Measurements from ENCODE around the gene A1BG.

Gene A1BG

GRCh38 chr19:58352760-58353671 lies at the start of gene A1BG:
Gene A1BG (minus strand): TSS chr19:58353492. CDS start chr19:58353437, 55 bp downstream.
- DNase-seq (ENCODE audit: low read depth, low spot score), result no peak

GRCh38 chr19:58401840-58402421 lies 48.6 kb upstream of the A1BG start:
- DNase-seq (ENCODE audit: low read depth, low spot score), result no peak

GRCh38 chr19:58400916-58401839 lies 47.9 kb upstream of the A1BG start:
- peak; percentile 96 for DNase-seq (ENCODE audit: low read depth, low spot score)

- no peak for DNase-seq (ENCODE audit: low read depth, low spot score)
Measured at GRCh38 chr19:58400316-58400915, 47.1 kb upstream of the A1BG start.

GRCh38 chr19:58399903-58400302 lies 46.6 kb upstream of the A1BG start:
- no peak for DNase-seq (ENCODE audit: low read depth, low spot score)

- no peak for DNase-seq (ENCODE audit: low read depth, low spot score)
Measured at GRCh38 chr19:58398545-58398944, 45.3 kb upstream of the A1BG start.

GRCh38 chr19:58398087-58398486 lies 44.8 kb upstream of the A1BG start:
- DNase-seq (ENCODE audit: low read depth, low spot score), result no peak

- DNase-seq (ENCODE audit: low read depth, low spot score), result no peak
Measured at GRCh38 chr19:58397533-58398037, 44.3 kb upstream of the A1BG start.

GRCh38 chr19:58396691-58397532 lies 43.6 kb upstream of the A1BG start:
- DNase-seq (ENCODE audit: low read depth, low spot score), result no peak

GRCh38 chr19:58395979-58396627 lies 42.8 kb upstream of the A1BG start:
- DNase-seq (ENCODE audit: low read depth, low spot score), result no peak

- DNase-seq (ENCODE audit: low read depth, low spot score), result no peak
Measured at GRCh38 chr19:58395220-58395978, 42.1 kb upstream of the A1BG start, which contains the start of gene RNF225. Gene RNF225 (plus strand): TSS chr19:58395656. CDS start chr19:58396090, 434 bp downstream.

GRCh38 chr19:58394821-58395219 lies 41.5 kb upstream of the A1BG start:
- no peak for DNase-seq (ENCODE audit: low read depth, low spot score)

GRCh38 chr19:58393725-58394033 lies 40.4 kb upstream of the A1BG start:
- no peak for DNase-seq (ENCODE audit: low read depth, low spot score)

- no peak for DNase-seq (ENCODE audit: low read depth, low spot score)
Measured at GRCh38 chr19:58392945-58393724, 39.8 kb upstream of the A1BG start.

GRCh38 chr19:58388175-58388526 lies 34.9 kb upstream of the A1BG start:
- no peak for DNase-seq (ENCODE audit: low read depth, low spot score)

GRCh38 chr19:58387338-58388174 lies 34.3 kb upstream of the A1BG start:
- no peak for DNase-seq (ENCODE audit: low read depth, low spot score)

GRCh38 chr19:58386576-58387337 lies 33.5 kb upstream of the A1BG start, which contains the start of gene RPS5:
Gene RPS5 (plus strand): TSS chr19:58387269. CDS start chr19:58388138, 869 bp downstream.
- peak; percentile 98 for DNase-seq (ENCODE audit: low read depth, low spot score)
